Hepatocyte (in vitro differentiated cells): ENCODE results near the gene HDGFL2. TPM values are rescaled to one million over a fixed set of nuclear protein-coding genes. Genes with fewer than 3 reads are reported as not detected.

Experiments used
- DNase-seq: peaks from one replicate; pipeline ENCODE4 v3.0.0-alpha.2; 2016; ENCODE audit warnings: low spot score
- H2AFZ ChIP-seq: fragments of 200-600 bp; sonication (generic); 2 replicates; pipeline ENCODE4 v1.6.0; 2016; ENCODE audit warnings: antibody characterized with exemption, mild to moderate bottlenecking
- H3K27ac ChIP-seq: fragments of 200-600 bp; sonication (generic); 2 replicates; pipeline ENCODE4 v1.5.1; 2016; ENCODE audit warnings: mild to moderate bottlenecking
- H3K27me3 ChIP-seq: fragments of 200-600 bp; sonication (generic); 2 replicates; pipeline ENCODE4 v1.6.1; 2016
- H3K36me3 ChIP-seq: fragments of 200-600 bp; sonication (generic); replicated peaks from 2 replicates; pipeline ENCODE4 v1.5.1; 2016; ENCODE audit warnings: low read depth; ENCODE audit not compliant: insufficient read depth
- H3K4me1 ChIP-seq: fragments of 200-600 bp; sonication (generic); 2 replicates; pipeline ENCODE4 v1.5.1; 2016; ENCODE audit warnings: mild to moderate bottlenecking, moderate library complexity; ENCODE audit not compliant: insufficient read depth
- H3K4me2 ChIP-seq: fragments of 200-600 bp; sonication (generic); 2 replicates; pipeline ENCODE4 v1.6.0; 2016
- H3K4me3 ChIP-seq: fragments of 200-600 bp; sonication (generic); 2 replicates; pipeline ENCODE4 v1.5.1; 2016; ENCODE audit warnings: mild to moderate bottlenecking
- H3K79me2 ChIP-seq: fragments of 200-600 bp; sonication (generic); 2 replicates; pipeline ENCODE4 v1.6.0; 2017; ENCODE audit warnings: mild to moderate bottlenecking
- H3K9me2 ChIP-seq: fragments of 200-600 bp; sonication (generic); replicated peaks from 2 replicates; pipeline ENCODE4 v1.6.0; 2017; ENCODE audit warnings: mild to moderate bottlenecking; ENCODE audit not compliant: insufficient read depth
- H3K9me3 ChIP-seq: fragments of 200-600 bp; sonication (generic); 2 replicates; pipeline ENCODE4 v1.5.1; 2016; ENCODE audit warnings: low read depth, mild to moderate bottlenecking
- H4K20me1 ChIP-seq: fragments of 200-600 bp; sonication (generic); 2 replicates; pipeline ENCODE4 v1.6.0; 2016; ENCODE audit warnings: mild to moderate bottlenecking; ENCODE audit not compliant: insufficient read depth, poor library complexity, severe bottlenecking
- CTCF ChIP-seq: fragments of 200-600 bp; sonication (generic); IDR thresholded peaks from 2 replicates; pipeline ENCODE4 v1.5.1; 2016; ENCODE audit warnings: antibody characterized with exemption, mild to moderate bottlenecking; ENCODE audit not compliant: poor library complexity
- EZH2 ChIP-seq: fragments of 200-600 bp; sonication (generic); IDR thresholded peaks from 2 replicates; pipeline ENCODE4 v1.6.1; 2016; ENCODE audit warnings: antibody characterized with exemption, mild to moderate bottlenecking, borderline replicate concordance
- EZH2phosphoT487 ChIP-seq: fragments of 200-600 bp; sonication (generic); IDR thresholded peaks from one replicate; pipeline ENCODE4 v1.6.1; 2018; ENCODE audit warnings: antibody characterized with exemption, mild to moderate bottlenecking, low read depth, moderate library complexity; ENCODE audit not compliant: unreplicated experiment, severe bottlenecking
- WGBS: methylation state at CpG from one replicate; pipeline ENCODE4 v1.1.6; 2016; ENCODE audit warnings: low lambda C conversion rate; ENCODE audit errors: missing lambda C conversion rate; 5-methylcytosine and 5-hydroxymethylcytosine counted together
- polyA plus RNA-seq: library from polyadenylated mRNA; unstranded; fragments of >200 nt; fragmentation: Nextera tagmentation; extraction: Ambion mirVana; gene quantifications from 2 replicates; pipeline ENCODE4 v1.2.1, GENCODE V29; 2016
- total RNA-seq: library from RNA; depleted of rRNA; stranded (reverse); fragments of >200 nt; gene quantifications from 2 replicates; pipeline ENCODE4 v1.2.3, GENCODE V29; 2014

Gene HDGFL2
- total and polyA plus RNA-seq, 2 experiments from 2014 or later: 50.3 to 73.2 TPM

GRCh38 chr19:4441994-4442818 lies 29.9 kb upstream of the HDGFL2 start:
- Histone ChIP-seq H3K4me2 (no peak overlapping the region), H3K79me2 (no peaks in the 10 kb centered on the region), H3K9me2 (no peaks in the 10 kb centered on the region), H3K4me1 (no peaks in the 10 kb centered on the region), H2AFZ (no peak overlapping the region), H4K20me1 (no peaks in the 10 kb centered on the region), H3K27me3 (no peaks in the 10 kb centered on the region), H3K4me3 (no peak overlapping the region), H3K9me3 (no peaks in the 10 kb centered on the region), H3K36me3 (no peaks in the 10 kb centered on the region), H3K27ac (no peak overlapping the region)
- no peak for TF ChIP-seq EZH2
- TF ChIP-seq EZH2phosphoT487: no peak
- no peak for TF ChIP-seq CTCF
- 94% methylated on average over 18 of the region's 22 CpGs for WGBS
- no peak for DNase-seq

- no peaks in the 10 kb centered on the region for H3K9me3 ChIP-seq
- H3K9me2 ChIP-seq: no peaks in the 10 kb centered on the region
- no peaks in the 10 kb centered on the region for H3K4me1 ChIP-seq
- no peaks in the 10 kb centered on the region for H3K27me3 ChIP-seq
- H2AFZ ChIP-seq: no peak overlapping the region
- H3K36me3 ChIP-seq: no peaks in the 10 kb centered on the region
- WGBS: 89% methylated on average over 9 of the region's 10 CpGs
- H3K79me2 ChIP-seq: no peaks in the 10 kb centered on the region
- no peak overlapping the region for H3K4me2 ChIP-seq
- TF ChIP-seq CTCF: no peak
- TF ChIP-seq EZH2: no peak
- no peak for TF ChIP-seq EZH2phosphoT487
- H3K4me3 ChIP-seq: no peak overlapping the region
- no peak for DNase-seq
- H3K27ac ChIP-seq: no peak overlapping the region
- no peaks in the 10 kb centered on the region for H4K20me1 ChIP-seq
Observed at GRCh38 chr19:4442819-4443146, 29.3 kb upstream of the HDGFL2 start.

- Histone ChIP-seq H3K4me2 (no peak overlapping the region), H3K4me3 (no peak overlapping the region), H4K20me1 (no peaks in the 10 kb centered on the region), H3K27ac (no peak overlapping the region), H3K27me3 (no peaks in the 10 kb centered on the region), H3K9me3 (no peaks in the 10 kb centered on the region), H3K9me2 (no peaks in the 10 kb centered on the region), H3K79me2 (no peaks in the 10 kb centered on the region), H2AFZ (no peak overlapping the region), H3K4me1 (no peaks in the 10 kb centered on the region), H3K36me3 (no peaks in the 10 kb centered on the region)
- no peak for DNase-seq
- TF ChIP-seq EZH2: no peak
- no peak for TF ChIP-seq EZH2phosphoT487
- TF ChIP-seq CTCF: no peak
- 95% methylated on average over 15 of the region's 15 CpGs for WGBS
Observed at GRCh38 chr19:4443188-4443587, 28.9 kb upstream of the HDGFL2 start.
